ENCODE measurements around the gene ZC3H11A. TPM values are rescaled to one million over a fixed set of nuclear protein-coding genes. Genes with fewer than 3 reads are reported as not detected.
"Not testable (repeated sequence)": the region's sequence is repeated elsewhere in the genome, so short reads cannot be mapped to it uniquely, and the experiment has no call there.

The ZC3H11A gene
- total and polyA plus RNA-seq, 11 donors: 25.6 to 54.2 (median 42.2) TPM

- H3K9me3 ChIP-seq: no peaks in the 10 kb centered on the region
- H3K36me3 ChIP-seq: no peaks in the 10 kb centered on the region
- H3K4me1 ChIP-seq: peaks cover 0 to 6% (median 0%) of the 10 kb centered on the region in 12 donors
- 76 to 85% (median 80%) methylated on average over 3 of the region's 3 CpGs for WGBS, 4 donors
- intact Hi-C loops (cut with DNase I): loop anchor here in 1 of 10 donors (10.0 kb wide), 1 partner anchor 285 kb away; no protein-coding TSS in a partner anchor
- no peaks in the 10 kb centered on the region for H3K27me3 ChIP-seq
- TF ChIP-seq CTCF (IDR thresholded peaks at IDR 0.05) (no peak), POLR2A (IDR thresholded peaks at IDR 0.05) (no peak)
- H3K4me3 ChIP-seq: no peak overlapping the region
- DNase-seq (no peak), ATAC-seq (peak in 1 of 4 donors; percentile 18)
- H3K27ac ChIP-seq: no peak overlapping the region
These were observed 5.5 kb upstream of the ZC3H11A start for GRCh38 chr1:203789966-203790365.

- TF ChIP-seq CTCF (IDR thresholded peaks at IDR 0.05): no peak
- TF ChIP-seq POLR2A (IDR thresholded peaks at IDR 0.05): no peak
- no peaks in the 10 kb centered on the region for H3K27me3 ChIP-seq
- H3K4me1 ChIP-seq: peaks cover 0 to 11% (median under 1%) of the 10 kb centered on the region in 12 donors
- H3K36me3 ChIP-seq: peaks cover 0 to under 1% (median 0%) of the 10 kb centered on the region in 9 donors
- intact Hi-C loops (cut with DNase I): loop anchor here in 1 of 10 donors (10.0 kb wide), 1 partner anchor 287 kb away; no protein-coding TSS in a partner anchor
- H3K9me3 ChIP-seq: no peaks in the 10 kb centered on the region
- ATAC-seq (no peak), DNase-seq (no peak)
- H3K27ac ChIP-seq: no peak overlapping the region
- WGBS, 4 donors: 75 to 92% (median 84%) methylated on average over 3 of the region's 3 CpGs
- H3K4me3 ChIP-seq: no peak overlapping the region
These were observed 3.9 kb upstream of the ZC3H11A start for GRCh38 chr1:203791498-203791897.

GRCh38 chr1:203792486-203792885 is 2.9 kb upstream of the ZC3H11A start:
- intact Hi-C loops (cut with DNase I): loop anchor here in 1 of 10 donors (10.0 kb wide), 1 partner anchor 288 kb away; no protein-coding TSS in a partner anchor
- Histone ChIP-seq H3K9me3 (no peaks in the 10 kb centered on the region), H3K27ac (no peak overlapping the region), H3K36me3 (peaks cover 0 to 8% (median 0%) of the 10 kb centered on the region in 9 donors), H3K4me1 (peaks cover 0 to 21% (median 11%) of the 10 kb centered on the region in 12 donors), H3K27me3 (no peaks in the 10 kb centered on the region), H3K4me3 (no peak overlapping the region)
- ATAC-seq (no peak), DNase-seq (no peak)
- WGBS, 4 donors: 88 to 95% (median 94%) methylated on average over 2 of the region's 2 CpGs
- TF ChIP-seq POLR2A (IDR thresholded peaks at IDR 0.05): no peak
- no peak for TF ChIP-seq CTCF (IDR thresholded peaks at IDR 0.05)

GRCh38 chr1:203793561-203793960 is 1.9 kb upstream of the ZC3H11A start:
- Histone ChIP-seq H3K4me1 (peaks cover 6 to 31% (median 21%) of the 10 kb centered on the region in 12 donors), H3K36me3 (peaks cover 0 to 19% (median 0%) of the 10 kb centered on the region in 9 donors)
- DNase-seq, H3K27ac ChIP-seq, H3K27me3 ChIP-seq, H3K4me3 ChIP-seq, ATAC-seq, H3K9me3 ChIP-seq: not testable (repeated sequence)
- 95 to 99% (median 97%) methylated on average over 7 of the region's 7 CpGs for WGBS, 4 donors
- intact Hi-C loops (cut with DNase I): loop anchor here in 1 of 10 donors (10.0 kb wide), 1 partner anchor 289 kb away; no protein-coding TSS in a partner anchor
